Epithelial cell of prostate (primary cell): ENCODE results near the gene SLC26A5.
"Not testable (repeated sequence)": the region's sequence is repeated elsewhere in the genome, so short reads cannot be mapped to it uniquely, and the experiment has no call there.

Experiments used
- DNase-seq: peaks from one replicate; pipeline ENCODE4 v3.0.0-alpha.2; 2011; ENCODE audit warnings: low read depth, low spot score
- H3K27ac ChIP-seq: fragments of 450-650 bp; 2 replicates; pipeline ENCODE4 v1.5.1; 2017; ENCODE audit warnings: mild to moderate bottlenecking

SLC26A5 gene

GRCh38 chr7:103446049-103446520 lies at the start of gene SLC26A5:
Gene SLC26A5 (minus strand): TSS chr7:103446207. CDS start chr7:103421514, 24,693 bp downstream.
- DNase-seq: no peak
- H3K27ac ChIP-seq: no peak within 1 kb of the TSS

GRCh38 chr7:103487419-103487818 lies 41.4 kb upstream of the SLC26A5 start:
- no peak for DNase-seq
- H3K27ac ChIP-seq: no peak overlapping the region

- not testable (repeated sequence) for H3K27ac ChIP-seq, DNase-seq
Measured at GRCh38 chr7:103486873-103487272, 40.9 kb upstream of the SLC26A5 start.

GRCh38 chr7:103480771-103481170 lies 34.8 kb upstream of the SLC26A5 start:
- no peak overlapping the region for H3K27ac ChIP-seq
- no peak for DNase-seq

- no peak for DNase-seq
- H3K27ac ChIP-seq: no peak overlapping the region
Measured at GRCh38 chr7:103474956-103475355, 28.9 kb upstream of the SLC26A5 start.

GRCh38 chr7:103469095-103469948 lies 23.3 kb upstream of the SLC26A5 start:
- no peak for DNase-seq
- H3K27ac ChIP-seq: no peak overlapping the region

GRCh38 chr7:103466814-103467213 lies 20.8 kb upstream of the SLC26A5 start:
- no peak overlapping the region for H3K27ac ChIP-seq
- DNase-seq: no peak

- DNase-seq: no peak
- no peak overlapping the region for H3K27ac ChIP-seq
Measured at GRCh38 chr7:103462358-103462757, 16.4 kb upstream of the SLC26A5 start.

GRCh38 chr7:103447073-103447960 lies 1.3 kb upstream of the SLC26A5 start:
- H3K27ac ChIP-seq: no peak overlapping the region
- DNase-seq: no peak

GRCh38 chr7:103445228-103446048 lies 569 bp downstream of the SLC26A5 start:
- H3K27ac ChIP-seq: no peak overlapping the region
- no peak for DNase-seq

- DNase-seq: no peak
- no peak overlapping the region for H3K27ac ChIP-seq
Measured at GRCh38 chr7:103439661-103440060, 6.3 kb downstream of the SLC26A5 start.

GRCh38 chr7:103437623-103438022 lies 8.4 kb downstream of the SLC26A5 start:
- H3K27ac ChIP-seq: no peak overlapping the region
- DNase-seq: no peak

- no peak for DNase-seq
- no peak overlapping the region for H3K27ac ChIP-seq
Measured at GRCh38 chr7:103432712-103433111, 13.3 kb downstream of the SLC26A5 start.

GRCh38 chr7:103425177-103425576 lies 20.8 kb downstream of the SLC26A5 start:
- no peak for DNase-seq
- no peak overlapping the region for H3K27ac ChIP-seq

- DNase-seq: no peak
- H3K27ac ChIP-seq: no peak overlapping the region
Measured at GRCh38 chr7:103423467-103424179, 22.4 kb downstream of the SLC26A5 start.

GRCh38 chr7:103420857-103421384 lies 25.1 kb downstream of the SLC26A5 start:
- DNase-seq: no peak

GRCh38 chr7:103418241-103418640 lies 27.8 kb downstream of the SLC26A5 start:
- no peak for DNase-seq
- no peak overlapping the region for H3K27ac ChIP-seq

More at GRCh38 chr7:103420857-103421384, 25.1 kb downstream of the SLC26A5 start:
- no peak overlapping the region for H3K27ac ChIP-seq

- H3K27ac ChIP-seq: no peak overlapping the region
- DNase-seq: no peak
Measured at GRCh38 chr7:103413407-103413806, 32.6 kb downstream of the SLC26A5 start.

GRCh38 chr7:103412151-103412550 lies 33.9 kb downstream of the SLC26A5 start:
- no peak for DNase-seq

More at GRCh38 chr7:103412151-103412550, 33.9 kb downstream of the SLC26A5 start:
- H3K27ac ChIP-seq: no peak overlapping the region
